COLO668 (cell line): ENCODE measurements around the gene ADGRL3.
"Not testable (repeated sequence)": the region's sequence is repeated elsewhere in the genome, so short reads cannot be mapped to it uniquely, and the experiment has no call there.

Experiments used
- DNase-seq: peaks from one replicate; lab custom pipeline; 2025; ENCODE audit not compliant: unreplicated experiment; lab: John Stamatoyannopoulos, UW

Gene ADGRL3

DNA sequence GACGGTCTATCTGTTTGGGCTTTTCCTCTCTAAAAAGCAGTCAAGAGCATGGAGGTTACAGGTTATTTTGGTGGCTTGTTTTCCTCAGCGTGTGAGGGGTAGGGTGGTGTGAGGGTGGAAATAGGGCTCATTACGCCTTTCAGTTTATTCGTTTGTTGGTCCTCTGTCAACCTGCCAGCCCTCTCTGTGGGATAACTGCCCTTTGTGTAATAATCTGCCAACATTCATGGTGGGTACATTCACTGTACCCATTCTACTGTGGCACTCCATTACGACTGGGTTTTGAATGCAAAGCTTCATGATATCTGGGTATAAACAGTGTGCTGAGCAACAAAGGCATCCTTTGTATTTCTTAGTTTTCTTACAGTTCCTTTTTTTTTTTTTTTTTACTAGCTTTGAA is 136.4 kb downstream of the ADGRL3 start:
- no peak for DNase-seq

- DNase-seq: no peak
Observed at GRCh38 chr4:61336916-61337315, 136.8 kb downstream of the ADGRL3 start.

DNA sequence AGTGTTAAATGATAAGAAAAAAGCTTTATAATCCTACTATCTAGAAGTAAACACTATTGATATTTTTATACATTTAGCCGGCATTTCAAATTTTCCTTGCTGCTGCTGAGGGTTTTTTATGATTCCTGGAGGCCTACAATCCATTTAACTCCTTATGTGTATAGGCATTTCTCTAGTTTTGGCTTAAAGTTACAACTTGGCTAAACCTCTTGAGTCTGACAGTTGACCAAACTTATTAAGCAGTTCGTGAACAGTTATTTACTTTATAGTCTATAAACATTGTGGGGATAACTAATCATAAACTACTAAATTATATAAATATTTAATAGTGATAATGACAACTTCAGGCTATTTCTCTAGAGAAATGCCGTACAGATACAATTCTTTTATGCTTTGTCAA is 141.9 kb downstream of the ADGRL3 start:
- no peak for DNase-seq

DNA sequence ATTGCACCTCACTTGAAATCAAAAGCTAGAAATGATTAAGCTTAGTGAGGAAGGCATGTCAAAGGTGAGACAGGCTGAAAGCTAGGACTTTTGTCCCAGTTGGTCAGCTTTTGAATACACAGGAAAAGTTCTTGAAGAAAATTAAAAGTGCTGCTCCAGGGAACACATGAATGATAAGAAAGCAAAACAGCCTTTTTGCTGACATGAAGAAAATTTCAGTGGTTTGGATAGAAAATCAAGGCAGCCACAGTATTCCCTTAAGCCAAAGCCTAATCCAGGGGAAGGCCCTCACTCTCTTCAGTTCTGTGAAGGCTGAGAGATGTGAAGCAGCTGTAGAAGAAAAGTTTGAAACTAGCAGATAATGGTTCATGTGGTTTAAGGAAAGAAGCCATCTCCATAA is 150.8 kb downstream of the ADGRL3 start:
- no peak for DNase-seq

DNA sequence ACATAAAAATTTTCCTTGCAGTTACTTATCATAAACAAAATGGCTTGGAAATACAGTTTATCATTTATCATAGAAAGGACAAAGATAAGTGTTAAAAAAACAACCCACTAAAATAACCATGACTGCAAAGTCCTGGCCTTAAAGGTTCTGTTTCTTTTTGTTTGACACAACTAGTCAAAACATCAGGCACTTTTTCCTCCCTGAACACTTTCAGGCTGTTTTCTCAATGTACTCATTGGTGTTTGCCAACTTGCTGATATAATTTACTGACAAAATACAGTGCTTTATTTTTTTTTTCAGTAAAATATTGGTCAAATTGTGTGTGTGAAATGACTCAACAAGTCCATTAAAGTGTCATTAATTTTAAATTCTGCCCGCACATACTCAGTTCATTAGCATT is 156.6 kb downstream of the ADGRL3 start:
- DNase-seq: no peak

- no peak for DNase-seq
Observed at GRCh38 chr4:61359301-61359700, 159.2 kb downstream of the ADGRL3 start.

DNA sequence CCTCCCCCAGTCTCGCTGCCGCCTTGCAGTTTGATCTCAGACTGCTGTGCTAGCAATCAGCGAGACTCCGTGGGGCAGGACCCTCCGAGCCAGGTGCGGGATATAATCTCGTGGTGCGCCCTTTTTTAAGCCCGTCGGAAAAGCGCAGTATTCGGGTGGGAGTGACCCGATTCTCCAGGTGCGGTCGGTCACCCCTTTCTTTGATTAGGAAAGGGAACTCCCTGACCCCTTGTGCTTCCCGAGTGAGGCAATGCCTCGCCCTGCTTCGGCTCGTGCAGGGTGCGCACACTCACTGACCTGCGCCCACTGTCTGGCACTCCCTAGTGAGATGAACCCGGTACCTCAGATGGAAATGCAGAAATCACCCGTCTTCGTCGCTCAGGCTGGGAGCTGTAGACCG is 172.7 kb downstream of the ADGRL3 start:
- DNase-seq: not testable (repeated sequence)

GRCh38 chr4:61373901-61374440 is 173.8 kb downstream of the ADGRL3 start:
- no peak for DNase-seq

- DNase-seq: no peak
Observed at GRCh38 chr4:61374447-61374891, 174.3 kb downstream of the ADGRL3 start.

DNA sequence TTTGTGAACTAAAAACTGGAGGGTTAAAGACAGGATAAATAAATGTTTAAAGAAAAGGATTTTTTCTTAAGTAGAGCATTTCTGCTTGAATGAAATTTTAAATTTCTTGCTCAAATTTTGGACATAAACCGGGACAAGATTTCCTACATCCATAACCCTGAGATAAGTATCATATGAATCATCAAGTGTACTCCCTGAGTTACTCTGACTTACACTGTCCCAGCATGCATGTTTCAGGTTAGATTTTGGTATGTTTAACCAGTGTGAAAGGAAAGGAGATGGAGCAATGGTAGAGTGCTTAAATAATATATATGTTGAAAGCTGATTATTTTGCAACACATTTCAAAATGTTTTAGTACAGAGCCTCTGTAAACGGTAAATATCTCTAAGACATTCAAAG is 175.2 kb downstream of the ADGRL3 start:
- no peak for DNase-seq

DNA sequence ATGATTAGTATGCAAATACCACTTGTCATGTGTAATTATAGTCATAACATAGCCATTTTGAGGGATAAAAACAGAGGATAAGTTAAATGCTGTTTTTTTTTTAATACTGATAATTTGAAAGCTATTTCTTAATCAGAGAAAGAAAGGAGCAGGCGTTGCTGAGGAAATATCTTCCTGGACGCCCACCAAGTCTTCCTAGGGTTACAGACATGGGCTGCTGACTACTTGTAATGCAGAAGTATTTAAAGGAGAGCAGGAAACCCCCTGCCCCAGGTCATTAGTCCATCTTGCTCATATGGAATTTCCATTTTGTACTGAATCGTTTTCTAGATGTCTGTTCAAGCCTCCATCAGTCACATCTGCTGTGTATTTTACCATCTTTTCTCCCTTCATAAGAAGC is 176.2 kb downstream of the ADGRL3 start:
- no peak for DNase-seq

GRCh38 chr4:61379406-61379805 is 179.3 kb downstream of the ADGRL3 start:
- no peak for DNase-seq

GRCh38 chr4:61380865-61381264 is 180.7 kb downstream of the ADGRL3 start:
- DNase-seq: no peak

DNA sequence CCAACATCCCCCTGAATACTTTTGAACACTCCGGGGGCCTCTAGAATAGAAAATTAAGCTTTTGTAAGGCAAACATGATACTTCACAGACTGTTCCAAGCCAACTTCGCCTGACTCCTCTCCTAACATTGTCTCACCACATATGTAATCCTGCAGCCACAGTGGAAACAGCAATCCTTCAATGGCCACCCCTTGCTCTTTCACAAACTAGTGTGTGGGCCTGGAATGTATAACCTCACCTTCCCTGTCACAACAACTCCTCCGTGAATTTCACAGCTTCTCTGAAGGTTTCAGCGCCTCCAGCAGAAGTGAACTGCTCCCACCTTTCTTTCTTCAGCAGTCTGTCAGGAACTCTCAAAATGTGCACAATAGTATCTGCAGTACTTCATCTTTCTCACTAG is 185.1 kb downstream of the ADGRL3 start:
- no peak for DNase-seq

DNA sequence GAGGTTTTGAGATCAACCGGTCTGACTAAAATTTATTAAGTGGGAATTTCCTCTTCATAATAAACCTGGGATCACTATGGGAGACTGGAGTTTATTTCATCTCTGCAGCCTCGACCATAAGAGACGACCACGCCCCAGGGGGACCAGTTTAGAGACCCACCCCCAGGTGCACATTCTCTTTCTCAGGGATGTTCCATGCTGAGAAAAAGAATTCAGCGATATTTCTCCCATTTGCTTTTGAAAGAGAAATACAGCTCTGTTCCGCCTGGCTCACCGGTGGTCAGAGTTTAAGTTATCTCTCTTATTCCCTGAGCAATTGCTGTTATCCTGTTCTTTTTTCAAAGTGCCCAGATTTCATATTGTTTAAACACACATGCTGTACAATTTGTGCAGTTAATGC is 187.2 kb downstream of the ADGRL3 start:
- not testable (repeated sequence) for DNase-seq

DNA sequence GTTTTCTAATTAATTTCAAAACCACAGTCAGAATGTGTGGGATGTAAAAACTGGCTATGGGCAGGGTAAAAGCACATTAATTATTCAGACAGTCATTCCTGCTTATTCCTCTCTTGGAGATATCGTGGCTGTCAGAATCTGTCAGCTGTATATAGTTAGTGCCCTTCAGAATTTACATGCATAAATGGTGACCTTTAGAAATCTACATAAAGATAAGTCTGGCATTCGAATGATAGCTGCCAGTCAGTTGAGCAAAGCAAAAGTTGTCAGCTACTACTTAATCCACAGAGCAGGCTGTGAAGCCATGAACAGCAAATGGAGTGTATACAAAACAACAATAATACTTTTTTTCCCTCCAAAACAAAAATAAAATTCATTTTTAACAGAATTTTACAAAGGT is 189.5 kb downstream of the ADGRL3 start:
- no peak for DNase-seq

DNA sequence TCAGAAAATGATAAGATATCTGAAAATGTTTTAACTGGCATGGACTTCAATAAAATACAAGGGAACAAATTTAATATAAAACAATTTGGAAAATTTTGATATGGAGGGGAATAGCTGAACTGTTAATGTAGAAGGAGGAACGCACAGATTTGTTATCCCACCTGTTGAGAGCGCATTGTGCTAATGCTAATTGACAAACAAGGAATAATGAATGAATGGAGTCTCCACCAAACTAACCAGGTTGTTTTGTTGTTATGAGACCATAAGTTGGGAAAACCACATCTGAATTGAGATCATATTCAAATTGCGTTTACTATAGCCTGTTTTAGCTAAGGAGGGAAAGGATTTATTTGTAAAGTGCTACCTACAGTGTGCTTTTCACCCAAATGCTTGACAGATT is 195.6 kb downstream of the ADGRL3 start:
- no peak for DNase-seq

DNA sequence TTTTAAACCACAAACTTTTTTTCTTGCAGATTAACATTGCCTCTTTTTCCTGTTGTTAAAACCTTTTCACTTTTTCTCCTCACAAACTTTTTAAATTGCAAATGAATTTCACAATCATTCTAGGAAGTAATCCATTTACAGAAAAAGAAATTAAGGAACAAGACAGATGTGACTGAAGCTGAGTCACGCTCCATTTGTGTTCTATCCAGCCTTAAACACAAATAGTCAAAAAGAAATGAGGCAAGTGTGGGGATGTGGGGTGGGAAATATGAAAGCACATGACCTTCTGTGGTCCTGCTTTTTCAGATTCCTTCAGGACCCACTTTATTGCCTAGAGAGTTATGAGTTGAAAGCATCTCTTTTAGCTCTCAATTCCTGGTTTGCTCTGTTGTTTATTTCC is 197.0 kb downstream of the ADGRL3 start:
- no peak for DNase-seq

GRCh38 chr4:61400439-61401038 is 200.4 kb downstream of the ADGRL3 start:
- DNase-seq: no peak

- DNase-seq: no peak
Observed at GRCh38 chr4:61401771-61402170, 201.6 kb downstream of the ADGRL3 start.

DNA sequence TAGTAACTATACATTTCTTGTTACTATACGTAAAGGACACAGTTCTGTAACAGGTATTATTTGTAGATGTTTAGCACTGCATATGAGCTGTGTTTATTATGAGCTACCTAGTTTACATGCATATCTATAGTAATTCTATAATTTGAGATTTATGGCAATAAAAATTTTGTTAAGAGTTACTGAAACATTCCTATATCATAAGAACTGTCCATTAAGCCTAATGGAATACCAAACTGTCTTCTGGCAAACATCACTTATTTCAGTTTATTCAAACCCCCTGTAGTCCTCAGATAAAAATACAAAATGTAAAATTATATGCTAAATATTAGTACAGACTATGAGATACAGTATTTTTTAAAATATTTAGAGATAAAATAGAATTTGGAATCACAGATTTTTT is 205.2 kb downstream of the ADGRL3 start:
- no peak for DNase-seq

- no peak for DNase-seq
Observed at GRCh38 chr4:61406677-61407076, 206.6 kb downstream of the ADGRL3 start.
